B cell (primary cell): ENCODE results near the gene CKMT2. TPM values are rescaled to one million over a fixed set of nuclear protein-coding genes. Genes with fewer than 3 reads are reported as not detected.
A peak's percentile ranks its signal among the peaks of the same experiment; 100 is the strongest.

Experiments used
- ATAC-seq: fragments of 200-7000 bp; cut with Tn5 transposase; one replicate; pipeline ENCODE4 v1.10.0; 2021; ENCODE audit warnings: low read depth, mild to moderate bottlenecking, moderate number of reproducible peaks, moderate library complexity
- CTCF ChIA-PET: fragments of 350-600 bp; sonication (Branson Sonifier 250); formaldehyde crosslinking; loops from one replicate; lab custom pipeline; 2021; ENCODE audit warnings: antibody characterized with exemption, inconsistent platforms; lab: Charles Lee
- POLR2A ChIA-PET: fragments of 350-600 bp; sonication (Branson Sonifier 250); formaldehyde crosslinking; loops from one replicate; lab custom pipeline; 2021; ENCODE audit warnings: antibody characterized with exemption; lab: Charles Lee
- DNase-seq: peaks from one replicate; pipeline ENCODE4 v3.0.0; 2013
- H2AFZ ChIP-seq: 2 replicates; pipeline ENCODE4 v1.6.1; 2012; ENCODE audit warnings: mild to moderate bottlenecking, low read depth, low read length; ENCODE audit not compliant: insufficient read depth, poor library complexity, severe bottlenecking
- H3K27ac ChIP-seq, 2 donors: 1 replicate in 1 of 2; 2 replicates in 1 of 2; pipeline ENCODE4 v1.5.1; 2012 to 2013; ENCODE audit warnings: low read length in 2 of 2, mild to moderate bottlenecking in 2 of 2, moderate library complexity in 1 of 2
- H3K27me3 ChIP-seq, 4 experiments: fragments of 200-600 bp in 1 of 4; sonication (generic) in 1 of 4; replicated peaks in 1 of 4; 1 replicate in 2 of 4; 2 replicates in 2 of 4; pipeline versions ENCODE4 v1.6.1 to v1.7.0; 2013 to 2016; ENCODE audit warnings: low read length in 3 of 4, mild to moderate bottlenecking in 2 of 4, mixed read lengths in 1 of 4, moderate library complexity in 1 of 4; ENCODE audit not compliant: insufficient read depth in 4 of 4, control insufficient read depth in 3 of 4; ENCODE audit errors: control extremely low read depth in 1 of 4
- H3K36me3 ChIP-seq, 2 experiments: replicated peaks in 1 of 2; 1 replicate in 1 of 2; 2 replicates in 1 of 2; pipeline versions ENCODE4 v1.6.1 to v1.7.1; 2013; ENCODE audit warnings: low read length in 1 of 2; ENCODE audit not compliant: insufficient read depth in 2 of 2, control insufficient read depth in 1 of 2; ENCODE audit errors: control extremely low read depth in 1 of 2, extremely low read depth in 1 of 2
- H3K4me1 ChIP-seq, 2 donors: fragments of 200-600 bp in 1 of 2; sonication (generic) in 1 of 2; 1 replicate in 1 of 2; 2 replicates in 1 of 2; pipeline versions ENCODE4 v1.5.1 to v1.6.1; 2013 to 2017; ENCODE audit warnings: low read length in 2 of 2; ENCODE audit not compliant: control insufficient read depth in 2 of 2, insufficient read depth in 2 of 2
- H3K4me2 ChIP-seq: replicated peaks from 2 replicates; pipeline ENCODE3; 2012; ENCODE audit warnings: mild to moderate bottlenecking, low read depth, low read length; ENCODE audit not compliant: poor library complexity, severe bottlenecking
- H3K4me3 ChIP-seq, 5 experiments: fragments of 200-600 bp in 1 of 5; sonication (generic) in 1 of 5; 1 replicate in 3 of 5; 2 replicates in 2 of 5; pipeline versions ENCODE4 v1.5.1 to v1.7.0; 2011 to 2016; ENCODE audit warnings: low read length in 4 of 5, mild to moderate bottlenecking in 4 of 5, low read depth in 2 of 5, control low read depth in 1 of 5, moderate library complexity in 1 of 5; ENCODE audit not compliant: insufficient read depth in 1 of 5; ENCODE audit errors: control extremely low read depth in 1 of 5, extremely low read depth in 1 of 5
- H3K79me2 ChIP-seq: fragments of 200-600 bp; sonication (generic); one replicate; pipeline ENCODE4 v1.6.0; 2016; ENCODE audit warnings: low read length; ENCODE audit not compliant: control insufficient read depth, insufficient read depth
- H3K9ac ChIP-seq: fragments of 200-600 bp; sonication (generic); 2 replicates; pipeline ENCODE4 v1.6.1; 2017; ENCODE audit warnings: mild to moderate bottlenecking, low read length, moderate library complexity
- H3K9me3 ChIP-seq, 3 donors: one replicate each; pipeline versions ENCODE4 v1.6.1 to v1.7.1; 2013; ENCODE audit warnings: low read length in 2 of 3; ENCODE audit not compliant: control insufficient read depth in 2 of 3, insufficient read depth in 1 of 3; ENCODE audit errors: control extremely low read depth in 1 of 3
- H4K20me1 ChIP-seq: 2 replicates; pipeline ENCODE4 v1.6.0; 2012; ENCODE audit warnings: mild to moderate bottlenecking, low read length; ENCODE audit not compliant: insufficient read depth, control insufficient read depth, poor library complexity, severe bottlenecking
- H3K27ac Mint-ChIP-seq: one replicate; pipeline ENCODE4 v1.8.0; 2021; ENCODE audit warnings: mixed read lengths
- H3K27me3 Mint-ChIP-seq: one replicate; pipeline ENCODE4 v1.8.0; 2021; ENCODE audit warnings: mixed read lengths
- H3K4me1 Mint-ChIP-seq: one replicate; pipeline ENCODE4 v1.8.0; 2021; ENCODE audit warnings: mixed read lengths
- H3K4me3 Mint-ChIP-seq: one replicate; pipeline ENCODE4 v1.8.0; 2021; ENCODE audit warnings: mixed read lengths
- H3K9me3 Mint-ChIP-seq: one replicate; pipeline ENCODE4 v1.8.0; 2022; ENCODE audit warnings: mixed read lengths; ENCODE audit not compliant: insufficient read depth
- EZH2 ChIP-seq: IDR thresholded peaks from 2 replicates; pipeline ENCODE4 v1.6.1; 2012; ENCODE audit warnings: borderline replicate concordance, low read depth, mild to moderate bottlenecking, moderate library complexity, low read length; ENCODE audit not compliant: insufficient read depth, poor library complexity, severe bottlenecking
- WGBS: methylation state at CpG from one replicate; pipeline ENCODE4 v1.1.5; 2013; ENCODE audit warnings: missing lambda C conversion rate; ENCODE audit not compliant: insufficient coverage; 5-methylcytosine and 5-hydroxymethylcytosine counted together
- intact Hi-C: fragments of 100-400 bp; cut with micrococcal nuclease; formaldehyde crosslinking; loops from one replicate; pipeline ENCODE4 v1.10.0; 2022
- polyA plus RNA-seq: library from polyadenylated mRNA; depleted of rRNA; stranded (reverse); fragments of >200 nt; gene quantifications from 2 replicates; pipeline ENCODE4 v1.2.3, GENCODE V29; 2012
- total RNA-seq, 2 donors: library from RNA; stranded (reverse); fragments of 120-200 nt in 1 of 2; gene quantifications; 1 replicate in 1 of 2; 2 replicates in 1 of 2; pipeline versions ENCODE4 v1.2.3 to v1.2.4, GENCODE V29; 2013 to 2022
- TF ChIP-seq, protein P1 (sequence below): fragments of 200-600 bp; IDR thresholded peaks from one replicate; pipeline ENCODE4 v1.8.0; 2022; ENCODE audit warnings: antibody characterized with exemption, mild to moderate bottlenecking

The CKMT2 gene
- total and polyA plus RNA-seq, 2 donors (not counting 1 experiment from before 2014, with no cell fraction given): not detected

DNA sequence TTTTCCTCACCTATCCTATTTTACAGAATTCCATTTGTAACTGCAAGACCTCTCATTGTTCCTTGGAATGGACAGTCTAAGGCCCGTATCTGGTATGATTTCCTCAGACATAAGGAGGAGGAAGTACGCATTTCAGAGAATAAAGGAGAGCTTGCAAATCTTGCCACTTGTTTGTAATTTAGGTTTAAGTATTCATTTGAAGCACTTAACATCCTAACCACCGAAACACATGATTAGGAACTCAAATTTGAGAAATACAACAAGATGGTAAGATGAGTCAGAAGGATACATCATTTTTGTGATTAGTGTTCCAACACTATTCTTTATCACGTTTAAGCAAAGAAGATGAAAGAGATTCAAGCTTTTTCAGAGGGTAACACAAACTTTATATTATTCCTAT is 64.4 kb downstream of the CKMT2 start:
- H3K4me2 ChIP-seq: no peak overlapping the region
- H3K9ac ChIP-seq: no peak overlapping the region
- peaks cover 30% of the 10 kb centered on the region for H3K4me1 Mint-ChIP-seq
- peaks cover 1 to 11% (median 7%) of the 10 kb centered on the region in 3 donors for H3K9me3 ChIP-seq
- ChIA-PET POLR2A (no interaction called here), CTCF (no interaction called here)
- no peaks in the 10 kb centered on the region for H3K27me3 ChIP-seq
- H3K36me3 ChIP-seq: no peaks in the 10 kb centered on the region
- no peaks in the 10 kb centered on the region for H3K27me3 Mint-ChIP-seq
- TF ChIP-seq, protein P1, sequence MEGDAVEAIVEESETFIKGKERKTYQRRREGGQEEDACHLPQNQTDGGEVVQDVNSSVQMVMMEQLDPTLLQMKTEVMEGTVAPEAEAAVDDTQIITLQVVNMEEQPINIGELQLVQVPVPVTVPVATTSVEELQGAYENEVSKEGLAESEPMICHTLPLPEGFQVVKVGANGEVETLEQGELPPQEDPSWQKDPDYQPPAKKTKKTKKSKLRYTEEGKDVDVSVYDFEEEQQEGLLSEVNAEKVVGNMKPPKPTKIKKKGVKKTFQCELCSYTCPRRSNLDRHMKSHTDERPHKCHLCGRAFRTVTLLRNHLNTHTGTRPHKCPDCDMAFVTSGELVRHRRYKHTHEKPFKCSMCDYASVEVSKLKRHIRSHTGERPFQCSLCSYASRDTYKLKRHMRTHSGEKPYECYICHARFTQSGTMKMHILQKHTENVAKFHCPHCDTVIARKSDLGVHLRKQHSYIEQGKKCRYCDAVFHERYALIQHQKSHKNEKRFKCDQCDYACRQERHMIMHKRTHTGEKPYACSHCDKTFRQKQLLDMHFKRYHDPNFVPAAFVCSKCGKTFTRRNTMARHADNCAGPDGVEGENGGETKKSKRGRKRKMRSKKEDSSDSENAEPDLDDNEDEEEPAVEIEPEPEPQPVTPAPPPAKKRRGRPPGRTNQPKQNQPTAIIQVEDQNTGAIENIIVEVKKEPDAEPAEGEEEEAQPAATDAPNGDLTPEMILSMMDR: no peak
- no peak for TF ChIP-seq EZH2
- H2AFZ ChIP-seq: no peak overlapping the region
- H3K79me2 ChIP-seq: peaks cover 42% of the 10 kb centered on the region
- intact Hi-C loops: loop anchor here (10.0 kb wide), 1 partner anchor 613 kb away; no protein-coding TSS in a partner anchor
- H3K27ac Mint-ChIP-seq: no peak overlapping the region
- H3K4me3 ChIP-seq: no peak overlapping the region
- H3K27ac ChIP-seq: no peak overlapping the region
- peaks cover 22 to 24% of the 10 kb centered on the region in 2 donors for H3K4me1 ChIP-seq
- H3K4me3 Mint-ChIP-seq: no peak overlapping the region
- WGBS: no CpG with 5 or more reads among the region's 4 CpGs
- no peaks in the 10 kb centered on the region for H4K20me1 ChIP-seq
- DNase-seq (no peak), ATAC-seq (no peak)
- H3K9me3 Mint-ChIP-seq: peaks cover 9% of the 10 kb centered on the region

DNA sequence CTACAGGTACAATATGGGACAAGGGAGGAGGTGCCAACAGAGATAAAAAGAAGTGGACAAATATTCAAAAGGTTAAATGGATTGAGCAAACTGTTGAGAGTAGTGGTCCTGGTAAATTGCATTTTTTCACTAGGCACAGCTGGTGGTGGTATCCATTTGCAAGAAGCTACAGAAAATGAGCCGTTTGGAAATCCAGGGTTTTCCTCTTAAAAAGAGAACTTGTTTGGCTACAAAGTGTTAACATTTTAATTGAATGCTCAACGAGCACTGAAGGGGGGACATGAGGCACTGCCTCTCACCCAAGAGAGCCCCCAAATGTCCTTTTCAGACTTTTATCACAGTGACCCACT is 67.8 kb downstream of the CKMT2 start:
- Mint-ChIP-seq H3K4me1 (peaks cover 33% of the 10 kb centered on the region), H3K9me3 (no peaks in the 10 kb centered on the region), H3K27ac (peak overlapping the region; percentile 93), H3K4me3 (peak overlapping the region; percentile 91), H3K27me3 (no peaks in the 10 kb centered on the region)
- intact Hi-C loops: loop anchor here (1.0 to 10.0 kb wide), 5 partner anchors 450 to 1776 kb away; partner anchors contain the start of genes SSBP2, TMEM167A and XRCC4
- Histone ChIP-seq H3K9me3 (no peaks in the 10 kb centered on the region), H3K4me2 (peak overlapping the region; percentile 80), H3K9ac (peak overlapping the region; percentile 87), H4K20me1 (no peaks in the 10 kb centered on the region), H3K4me1 (peaks cover 23 to 26% of the 10 kb centered on the region in 2 donors), H3K27ac (peak overlapping the region; percentile 63 to 89), H3K27me3 (no peaks in the 10 kb centered on the region), H3K4me3 (peak overlapping the region; percentile 77 to 98 (median 91)), H3K79me2 (peaks cover 33% of the 10 kb centered on the region), H3K36me3 (peaks cover 0 to 4% of the 10 kb centered on the region in 2 experiments), H2AFZ (peak overlapping the region; percentile 91)
- DNase-seq (no peak), ATAC-seq (no peak)
- ChIA-PET POLR2A (no interaction called here), CTCF (interaction anchor here (3.2 kb wide), 1 partner anchor 9 kb away, joined by 13 read pairs; no protein-coding TSS in a partner anchor)
- no peak for TF ChIP-seq EZH2
- TF ChIP-seq, protein P1: no peak
- 0% methylated on average over 2 of the region's 2 CpGs for WGBS
